HCEC 1CT (cell line): ENCODE results near the gene ZNF829.

Source experiments
- DNase-seq: peaks from one replicate; pipeline ENCODE4 v3.0.0-alpha.2; 2017

Gene ZNF829

DNA sequence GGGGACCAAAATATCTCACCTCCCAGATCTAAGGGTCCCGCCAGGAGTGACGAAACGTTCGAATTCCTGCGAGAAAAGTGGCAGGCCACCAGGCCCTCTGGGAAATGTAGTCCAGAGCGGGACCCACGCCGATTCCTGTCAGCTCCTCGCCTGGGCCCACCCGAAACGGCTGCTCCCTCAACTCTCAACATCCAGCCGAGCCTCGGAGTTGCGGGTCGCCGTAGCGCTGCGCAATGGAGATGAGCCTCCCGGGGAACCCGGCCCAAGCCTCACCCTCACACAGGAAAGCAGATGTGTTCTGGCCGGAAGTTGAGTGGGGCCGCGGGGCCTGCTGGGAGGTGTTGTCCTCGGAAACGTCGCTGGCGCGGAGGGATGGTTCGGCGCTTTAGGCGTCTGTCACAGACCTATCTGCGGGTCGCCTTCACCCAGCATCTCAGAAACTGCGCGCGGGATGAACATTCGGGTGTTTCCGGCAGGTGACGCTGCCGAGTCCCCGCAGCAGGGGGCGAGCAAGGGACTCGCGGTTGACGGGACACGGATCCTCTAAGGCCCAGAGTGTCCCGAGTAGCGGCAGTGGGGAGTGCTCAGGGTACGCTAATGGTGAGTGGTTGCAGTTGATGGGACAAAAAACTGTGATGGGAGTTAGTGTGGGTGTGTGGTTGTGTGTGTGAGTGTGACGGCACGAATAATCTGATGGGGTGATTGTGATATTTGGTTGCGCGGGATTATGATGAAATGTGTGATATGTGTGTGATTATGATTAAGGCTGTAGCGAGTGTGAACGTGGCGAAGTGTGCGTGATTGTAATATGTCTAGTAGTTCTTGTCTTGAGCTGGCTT lies at the start of gene ZNF829, which contains the start of gene ZNF568:
ZNF829 (minus strand) TSS at position 300 of the 839 bp plus-strand sequence. CDS start 1,124 bp downstream, outside the sequence.
ZNF568 (plus strand) TSS at position 341 of the 839 bp plus-strand sequence. CDS start 6,439 bp downstream, outside the sequence.
- DNase-seq, result peak; percentile 85

DNA sequence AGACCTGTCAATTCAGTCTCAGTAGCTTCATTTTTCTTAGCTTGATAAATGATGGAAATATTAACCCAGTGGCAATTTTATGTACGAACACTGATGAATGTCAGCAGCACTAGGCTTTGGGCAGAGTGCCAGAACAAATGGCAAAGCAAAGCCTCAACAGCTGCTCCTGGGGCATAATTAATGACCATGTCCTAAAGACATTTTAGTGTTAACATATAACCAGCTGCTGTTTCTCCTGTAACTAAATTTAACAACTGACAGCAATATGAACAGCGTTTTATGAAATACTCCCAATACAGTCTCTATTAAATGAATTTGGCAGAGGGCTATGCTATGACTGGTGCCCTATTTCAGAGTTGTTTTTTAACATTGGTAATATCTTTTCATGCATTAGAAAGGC lies 47.2 kb upstream of the ZNF829 start:
- DNase-seq, result no peak

DNA sequence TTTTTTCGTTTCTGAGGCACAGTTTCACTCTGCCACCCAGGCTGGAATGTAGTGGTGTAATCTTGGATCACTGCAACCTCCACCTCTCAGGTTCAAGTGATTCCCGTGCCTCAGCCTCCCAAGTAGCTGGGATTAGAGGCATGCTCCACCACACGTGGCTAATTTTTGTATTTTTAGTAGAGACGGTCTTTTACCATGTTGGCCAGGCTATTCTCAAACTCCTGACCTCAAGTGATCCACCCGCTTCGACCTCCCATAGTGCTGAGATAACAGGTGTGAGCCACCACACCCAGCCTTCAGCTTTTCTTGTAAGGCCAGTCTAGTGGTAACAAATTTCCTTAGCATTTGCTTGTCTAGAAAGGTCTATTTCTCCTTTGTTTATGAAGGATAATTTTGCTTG lies 46.3 kb upstream of the ZNF829 start:
- no peak for DNase-seq

DNA sequence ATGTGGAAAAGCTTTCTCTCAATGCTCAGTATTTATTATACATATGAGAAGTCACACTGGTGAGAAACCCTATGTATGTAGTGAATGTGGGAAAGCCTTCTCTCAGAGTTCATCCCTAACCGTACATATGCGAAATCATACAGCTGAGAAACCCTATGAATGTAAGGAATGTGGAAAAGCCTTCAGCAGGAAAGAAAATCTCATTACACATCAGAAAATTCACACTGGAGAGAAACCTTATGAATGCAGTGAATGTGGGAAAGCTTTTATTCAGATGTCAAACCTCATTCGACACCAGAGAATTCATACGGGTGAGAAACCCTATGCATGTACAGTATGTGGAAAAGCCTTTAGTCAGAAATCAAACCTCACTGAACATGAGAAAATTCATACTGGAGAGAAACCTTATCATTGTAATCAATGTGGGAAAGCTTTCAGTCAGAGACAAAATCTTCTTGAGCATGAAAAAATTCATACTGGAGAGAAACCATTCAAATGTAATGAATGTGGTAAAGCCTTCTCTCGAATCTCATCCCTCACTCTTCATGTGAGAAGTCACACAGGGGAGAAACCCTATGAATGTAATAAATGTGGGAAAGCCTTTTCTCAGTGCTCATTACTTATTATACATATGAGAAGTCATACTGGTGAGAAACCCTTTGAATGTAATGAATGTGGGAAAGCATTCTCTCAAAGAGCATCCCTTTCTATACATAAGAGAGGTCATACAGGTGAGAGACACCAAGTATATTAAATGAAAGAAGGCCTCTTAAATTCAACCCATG lies 34.4 kb upstream of the ZNF829 start:
- no peak for DNase-seq

DNA sequence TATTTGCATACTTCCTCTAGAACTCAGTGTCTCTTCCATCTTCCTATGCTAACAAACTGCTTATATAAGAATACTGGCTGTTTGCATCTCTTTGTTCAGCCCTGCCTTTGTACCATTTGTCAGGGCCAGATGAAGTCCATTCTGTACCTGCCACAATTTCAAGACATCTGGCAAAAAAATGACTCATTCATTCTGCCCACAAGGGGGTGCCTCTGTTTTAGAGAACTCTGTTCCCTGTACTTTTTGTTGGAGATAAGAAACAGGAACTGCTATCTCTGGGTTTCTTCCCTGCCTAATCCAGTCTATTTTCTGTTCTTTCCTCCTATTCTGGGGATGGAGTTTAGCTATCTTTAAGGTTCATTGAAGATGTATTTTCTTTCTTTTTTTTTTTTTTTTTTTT lies 23.1 kb upstream of the ZNF829 start:
- DNase-seq, result no peak

DNA sequence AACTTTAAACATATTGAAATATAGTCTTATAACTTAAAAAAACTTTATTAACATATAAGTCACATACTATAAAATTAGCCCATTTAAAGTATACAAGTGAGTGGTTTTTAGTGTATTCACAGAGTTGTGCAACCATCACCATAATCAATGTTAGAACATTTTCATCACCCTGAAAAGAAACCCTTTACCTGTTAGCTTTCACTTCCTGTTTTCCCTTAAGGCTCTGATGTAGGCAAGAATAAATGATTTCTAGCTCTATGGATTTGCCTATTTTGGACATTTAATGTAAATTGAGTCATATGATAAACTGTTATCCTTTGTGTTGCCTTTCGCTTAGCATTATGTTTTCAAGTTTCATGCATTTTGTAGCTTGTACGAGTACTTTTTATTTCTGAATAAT lies 15.6 kb upstream of the ZNF829 start:
- DNase-seq, result no peak

DNA sequence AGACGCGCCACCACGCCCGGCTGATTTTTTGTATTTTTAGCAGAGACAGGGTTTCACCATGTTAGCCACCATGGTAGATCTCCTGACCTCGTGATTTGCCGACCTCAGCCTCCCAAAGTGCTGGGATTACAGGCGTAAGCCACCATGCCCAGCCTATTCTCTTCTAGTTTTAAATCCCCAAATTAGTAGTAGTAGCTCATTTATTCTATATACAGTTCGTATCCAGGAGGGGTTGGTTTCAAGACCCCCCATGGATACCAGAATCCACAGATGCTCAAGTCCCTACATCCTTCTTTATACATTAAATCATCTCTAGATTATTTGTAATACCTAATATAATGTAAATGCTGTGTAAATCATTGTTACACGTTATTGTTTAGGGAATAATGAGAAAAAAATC lies 2.0 kb upstream of the ZNF829 start:
- DNase-seq, result no peak

DNA sequence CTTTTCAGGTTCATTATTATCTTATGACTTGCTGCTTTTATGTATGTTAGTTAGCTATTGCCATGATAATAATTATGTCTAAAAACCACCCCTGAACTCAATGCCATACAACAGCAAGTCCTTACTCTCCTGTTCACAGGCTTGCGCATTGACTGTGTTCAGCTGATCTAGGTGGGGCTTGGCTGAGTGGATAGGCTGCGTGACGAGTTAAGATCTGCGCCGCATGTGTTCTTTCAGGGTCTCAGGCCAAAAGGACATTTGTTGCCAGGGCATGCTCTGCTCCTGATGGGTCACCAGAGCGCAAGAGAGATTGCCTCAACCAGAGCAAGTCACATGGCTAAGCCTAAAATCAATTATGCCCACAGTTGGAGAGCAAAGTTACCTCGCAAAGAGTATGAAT lies 900 bp upstream of the ZNF829 start:
- DNase-seq, result peak; percentile 26

DNA sequence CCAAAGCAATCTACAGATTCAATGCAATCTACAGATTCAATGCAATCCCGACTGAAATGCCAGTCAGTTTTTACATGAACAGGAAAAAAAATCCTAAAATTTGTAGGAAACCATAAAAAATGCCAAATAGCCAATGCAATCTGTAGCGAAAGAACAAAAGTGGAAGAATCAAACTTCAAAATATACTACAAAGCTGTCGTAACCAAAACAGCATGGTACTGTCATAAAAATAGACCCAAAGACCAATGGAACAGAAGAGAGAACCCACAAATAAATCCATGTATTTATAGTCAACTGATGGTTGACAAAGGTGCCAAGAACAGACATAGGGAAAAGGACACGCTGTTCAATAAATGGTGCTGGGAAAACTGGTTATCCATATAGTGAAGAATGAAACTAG lies 17.7 kb downstream of the ZNF829 start:
- DNase-seq, result no peak

DNA sequence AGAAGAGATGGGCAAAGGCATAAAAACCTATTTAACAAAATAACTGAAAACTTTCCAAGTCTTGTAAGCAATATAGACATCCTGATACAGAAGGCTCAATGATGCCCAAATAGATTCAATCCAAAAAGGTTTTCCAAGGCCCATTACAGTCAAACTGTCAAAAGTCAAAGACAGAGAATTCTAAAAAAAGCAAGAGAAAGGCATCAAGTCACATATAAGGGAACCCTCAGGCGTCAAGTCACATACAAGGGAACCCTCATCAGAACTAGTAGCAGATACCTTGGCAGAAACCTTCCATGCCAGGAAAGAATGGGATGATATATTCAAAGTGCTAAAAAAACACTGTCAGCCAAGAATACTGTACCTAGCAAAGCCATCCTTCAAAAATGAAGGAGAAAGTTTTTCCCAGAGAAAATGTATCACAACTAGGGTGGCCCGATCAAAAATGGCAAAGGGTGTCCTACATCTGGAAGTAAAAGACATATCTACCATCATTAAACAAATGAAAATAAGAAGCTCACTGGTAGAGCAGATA lies 21.2 kb downstream of the ZNF829 start:
- no peak for DNase-seq

DNA sequence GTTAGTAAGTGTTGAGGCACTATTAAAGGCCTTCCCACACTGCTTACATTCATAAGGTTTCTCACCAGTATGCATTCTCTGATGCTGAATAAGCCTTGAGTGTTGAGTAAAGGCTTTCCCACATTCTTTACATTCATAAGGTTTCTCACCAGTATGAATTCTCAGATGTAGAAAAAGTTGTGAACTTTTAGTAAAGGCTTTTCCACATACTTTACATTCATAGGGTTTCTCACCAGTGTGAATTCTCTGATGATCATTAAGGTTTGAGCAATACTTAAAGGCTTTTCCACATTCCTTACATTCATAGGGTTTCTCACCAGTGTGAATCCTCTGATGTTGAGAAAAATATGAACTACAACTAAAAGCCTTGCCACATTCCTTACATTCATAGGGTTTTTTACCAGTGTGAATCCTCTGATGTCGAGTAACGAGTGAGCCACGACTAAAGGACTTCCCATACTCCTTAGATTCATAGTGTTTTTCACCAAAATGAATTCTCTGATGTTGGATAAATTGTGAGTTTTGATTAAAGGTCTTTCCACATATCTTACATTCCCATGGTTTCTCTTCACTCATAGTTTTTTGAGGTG lies 24.2 kb downstream of the ZNF829 start:
- no peak for DNase-seq

DNA sequence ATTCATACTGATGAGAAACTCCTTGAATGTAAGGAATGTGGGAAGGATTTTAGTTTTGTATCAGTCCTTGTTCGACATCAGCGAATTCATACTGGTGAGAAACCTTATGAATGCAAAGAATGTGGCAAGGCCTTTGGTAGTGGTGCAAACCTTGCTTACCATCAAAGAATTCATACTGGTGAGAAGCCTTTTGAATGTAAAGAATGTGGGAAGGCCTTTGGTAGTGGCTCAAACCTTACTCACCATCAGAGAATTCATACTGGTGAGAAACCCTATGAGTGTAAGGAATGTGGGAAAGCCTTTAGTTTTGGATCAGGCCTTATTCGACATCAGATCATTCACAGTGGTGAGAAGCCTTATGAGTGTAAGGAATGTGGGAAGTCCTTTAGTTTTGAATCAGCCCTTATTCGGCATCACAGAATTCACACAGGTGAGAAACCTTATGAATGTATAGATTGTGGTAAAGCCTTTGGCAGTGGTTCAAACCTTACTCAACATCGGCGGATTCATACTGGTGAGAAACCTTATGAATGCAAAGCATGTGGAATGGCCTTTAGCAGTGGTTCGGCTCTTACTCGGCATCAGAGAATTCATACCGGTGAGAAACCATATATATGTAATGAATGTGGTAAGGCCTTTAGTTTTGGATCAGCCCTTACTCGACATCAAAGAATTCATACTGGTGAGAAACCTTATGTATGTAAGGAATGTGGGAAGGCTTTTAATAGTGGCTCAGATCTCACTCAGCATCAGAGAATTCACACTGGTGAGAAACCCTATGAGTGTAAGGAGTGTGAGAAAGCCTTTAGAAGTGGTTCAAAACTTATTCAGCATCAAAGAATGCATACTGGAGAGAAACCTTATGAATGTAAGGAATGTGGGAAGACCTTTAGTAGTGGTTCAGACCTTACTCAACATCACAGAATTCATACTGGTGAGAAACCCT lies 38.8 kb downstream of the ZNF829 start:
- DNase-seq, result no peak

DNA sequence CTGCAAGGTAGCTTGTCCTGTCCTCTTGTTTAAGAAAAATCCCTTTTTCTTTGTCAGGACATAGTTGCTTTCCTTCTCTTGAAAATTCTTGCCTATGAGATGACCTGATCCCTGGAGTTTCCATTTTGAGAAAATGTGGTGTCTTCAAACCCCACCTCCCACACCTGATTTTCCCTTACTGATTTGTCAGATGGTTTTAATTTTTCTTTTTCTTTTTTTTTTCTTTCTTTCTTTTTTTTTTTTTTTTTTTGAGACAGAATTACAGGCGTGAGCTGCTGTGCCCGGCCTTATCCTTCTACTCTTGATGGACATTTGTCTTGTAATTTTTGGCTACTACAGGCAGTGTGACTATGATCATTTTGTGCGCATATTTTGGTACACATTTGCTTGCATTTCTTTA lies 64.2 kb downstream of the ZNF829 start:
- no peak for DNase-seq

DNA sequence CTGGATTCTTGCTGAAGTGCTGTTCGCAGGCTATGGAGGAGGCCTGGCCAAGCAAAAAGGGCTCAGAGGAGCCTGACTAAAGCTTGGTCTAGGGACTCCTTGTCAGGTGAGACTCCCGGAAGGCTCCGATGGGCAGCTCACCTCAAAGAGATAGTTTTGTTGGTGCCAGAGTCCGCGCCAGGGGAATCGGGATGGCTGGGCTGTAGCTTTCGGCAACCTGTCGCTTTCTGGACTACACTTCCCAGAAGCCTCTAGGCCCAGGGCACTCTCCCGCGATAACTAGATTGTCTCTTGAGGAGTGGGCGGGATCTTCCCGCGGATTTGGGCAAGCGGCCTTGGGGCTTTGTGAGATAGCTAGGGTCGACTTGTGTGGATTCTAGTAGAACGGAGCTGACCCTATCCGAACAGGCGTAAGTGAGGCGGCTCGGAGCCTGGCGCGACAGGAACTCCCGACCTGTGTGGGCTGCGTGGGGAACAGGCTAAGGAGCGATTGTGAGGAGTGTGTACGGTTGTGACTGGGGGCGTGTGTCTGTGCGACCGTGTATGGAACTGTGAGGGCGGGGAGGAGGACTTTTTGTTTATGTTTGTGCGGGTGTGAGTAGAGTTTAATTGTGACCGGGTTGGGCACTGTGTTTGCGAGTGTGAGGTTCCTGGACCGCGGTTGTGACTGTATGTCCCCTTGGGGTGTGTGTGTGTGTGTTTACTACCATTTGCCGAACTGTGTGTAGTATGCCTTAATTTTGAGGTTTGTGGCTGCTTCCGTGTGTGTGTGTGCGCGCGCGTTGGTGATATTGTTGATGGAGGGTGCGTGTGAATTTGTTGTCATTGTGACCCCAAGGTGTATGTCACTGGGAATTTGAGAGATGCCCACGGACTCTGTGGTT lies 65.3 kb downstream of the ZNF829 start, which contains the start of gene ZNF345:
ZNF345 (plus strand) TSS at position 318 of the 884 bp plus-strand sequence. CDS start 25,955 bp downstream, outside the sequence.
- peak; percentile 94 for DNase-seq

DNA sequence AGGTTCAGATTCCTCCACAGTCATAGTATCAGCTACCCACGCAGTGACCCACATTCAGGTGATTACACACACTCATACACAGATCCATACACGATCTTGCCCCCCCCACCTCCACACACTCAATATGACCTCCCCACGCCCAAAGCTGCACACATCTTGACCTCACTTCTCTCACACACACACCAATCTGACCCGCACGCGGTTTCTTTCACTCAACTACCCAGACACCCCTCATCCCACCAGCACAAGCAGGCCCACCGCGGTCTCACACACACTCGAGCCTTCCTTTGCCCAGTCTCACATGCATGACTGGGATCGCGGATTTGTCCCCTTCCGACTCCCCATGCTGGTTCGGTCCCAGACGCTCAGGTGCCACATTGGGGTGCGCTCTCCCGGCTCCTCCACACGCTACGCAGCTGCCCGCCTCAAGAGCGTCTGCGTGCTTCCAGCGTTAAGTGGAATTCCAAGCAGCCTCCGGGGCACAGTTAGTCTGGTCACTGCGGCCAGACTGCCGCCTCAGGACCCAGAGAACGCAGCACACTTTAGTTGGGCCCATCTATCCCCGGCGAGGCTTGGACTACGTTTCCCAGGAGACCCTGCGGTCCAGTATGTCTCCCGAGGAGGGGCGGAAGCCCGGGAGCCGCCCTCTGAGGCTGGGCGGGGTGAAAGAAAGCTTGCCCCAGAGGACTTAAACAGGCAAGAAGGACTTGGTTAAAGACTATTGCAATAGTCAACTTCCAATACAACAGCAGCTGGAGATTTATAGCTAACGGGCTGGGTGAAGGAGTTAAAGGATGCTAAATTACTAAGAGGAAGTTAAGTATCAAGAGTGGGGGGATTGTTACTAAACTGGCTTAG lies 66.2 kb downstream of the ZNF829 start:
- DNase-seq, result peak; percentile 91

DNA sequence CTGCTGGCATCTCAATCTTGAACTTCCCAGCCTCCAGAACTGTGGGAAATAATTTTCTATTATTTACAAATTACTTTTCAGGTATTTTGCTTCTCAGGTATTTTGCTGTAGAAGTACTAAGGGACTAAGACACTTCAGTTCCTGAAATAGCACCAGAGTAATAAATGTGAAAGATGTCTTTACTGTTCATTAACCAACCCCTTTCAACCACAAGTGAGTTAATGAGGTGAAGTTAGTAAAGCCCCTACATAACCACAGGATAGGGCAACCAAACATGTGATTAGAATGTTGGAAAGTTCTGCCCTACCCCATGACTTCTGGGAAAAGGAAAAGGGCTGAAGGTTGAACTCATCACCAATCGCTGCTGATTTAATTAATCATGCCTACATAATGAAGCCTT lies 68.1 kb downstream of the ZNF829 start:
- no peak for DNase-seq

DNA sequence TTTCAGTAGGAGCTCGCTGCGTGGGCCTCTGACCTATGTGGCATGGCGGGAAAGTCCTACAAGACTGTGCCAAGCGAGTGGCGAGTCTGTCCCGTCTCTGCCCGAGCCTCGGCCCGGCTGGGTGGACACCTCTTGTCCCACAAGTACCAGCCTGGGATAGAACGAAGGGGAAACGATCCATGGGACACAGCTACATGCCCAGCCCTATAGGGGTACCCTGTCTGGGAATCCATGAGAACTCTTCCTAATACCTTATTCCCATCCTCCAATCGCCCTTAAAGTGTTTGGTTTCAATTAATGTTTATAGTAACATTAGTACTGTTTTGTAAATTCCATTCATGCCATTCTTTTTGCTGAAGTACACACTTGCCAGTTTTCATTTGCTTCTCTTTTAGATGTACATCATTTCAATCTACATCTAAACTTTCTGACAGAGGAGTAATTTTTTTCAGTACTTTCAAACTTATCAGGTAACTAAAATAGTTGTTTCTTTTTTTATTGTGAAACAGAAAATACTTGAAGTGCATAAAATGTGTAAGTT lies 77.2 kb downstream of the ZNF829 start:
- DNase-seq, result peak; percentile 21
